Gastrocnemius medialis (tissue), 4 donors: ENCODE data around the gene KPNA3. TPM values are rescaled to one million over a fixed set of nuclear protein-coding genes. Genes with fewer than 3 reads are reported as not detected.

ENCODE experiments used
- ATAC-seq, 2 donors: fragments of 150-250 bp; one replicate each; pipeline ENCODE4 v1.9.1; 2016
- DNase-seq, 2 donors: peaks; one replicate each; pipeline ENCODE4 v3.0.0-alpha.2; 2019
- H3K27ac ChIP-seq, 4 donors: fragments of 200-600 bp; sonication (generic); 1 replicate in 1 of 4; 2 replicates in 3 of 4; pipeline ENCODE4 v1.5.1; 2016 to 2018; ENCODE audit warnings: mild to moderate bottlenecking in 2 of 4, moderate library complexity in 1 of 4
- H3K27me3 ChIP-seq, 3 donors: fragments of 200-600 bp; sonication (generic) in 2 of 3; 1 replicate in 1 of 3; 2 replicates in 2 of 3; pipeline versions ENCODE4 v1.5.1 to v1.6.0; 2016 to 2019; ENCODE audit warnings: mild to moderate bottlenecking in 1 of 3, moderate library complexity in 1 of 3
- H3K36me3 ChIP-seq, 2 donors: fragments of 200-600 bp; sonication (generic) in 1 of 2; one replicate each; pipeline ENCODE4 v1.5.1; 2017 to 2018
- H3K4me1 ChIP-seq, 2 donors: fragments of 200-600 bp; sonication (generic) in 1 of 2; one replicate each; pipeline ENCODE4 v1.5.1; 2016 to 2017; ENCODE audit warnings: mild to moderate bottlenecking in 2 of 2
- H3K4me3 ChIP-seq, 4 donors: fragments of 200-600 bp; sonication (generic) in 3 of 4; 1 replicate in 1 of 4; 2 replicates in 3 of 4; pipeline ENCODE4 v1.5.1; 2016 to 2019; ENCODE audit warnings: mild to moderate bottlenecking in 2 of 4
- H3K9me3 ChIP-seq, 3 donors: fragments of 200-600 bp; sonication (generic) in 2 of 3; 1 replicate in 1 of 3; 2 replicates in 2 of 3; pipeline ENCODE4 v1.5.1; 2016 to 2019
- CTCF ChIP-seq, 5 experiments: fragments of 450-650 bp in 3 of 5; fragments of 200-600 bp in 2 of 5; sonication (generic) in 2 of 5; IDR thresholded peaks in 4 of 5; conservative IDR thresholded peaks in 1 of 5; 1 replicate in 4 of 5; 2 replicates in 1 of 5; pipeline ENCODE4 v1.5.1; 2016 to 2019; ENCODE audit warnings: antibody characterized with exemption in 5 of 5, mild to moderate bottlenecking in 3 of 5, moderate library complexity in 3 of 5
- POLR2A ChIP-seq, 2 donors: fragments of 450-650 bp; IDR thresholded peaks; one replicate each; pipeline ENCODE4 v1.6.1; 2017; ENCODE audit warnings: antibody characterized with exemption in 2 of 2, mild to moderate bottlenecking in 2 of 2, moderate library complexity in 2 of 2
- in situ Hi-C, 4 donors: fragments of 200-750 bp; cut with MboI; loops; one replicate each; pipeline versions ENCODE4 v1.15.0 to v1.8.0; 2017; ENCODE audit warnings: low sequenced_read_pairs in 4 of 4
- intact Hi-C: fragments of 100-400 bp; cut with DNase I; formaldehyde crosslinking; loops from one replicate; pipeline ENCODE4 v1.15.1; 2023; ENCODE audit warnings: low total_unique reads
- total RNA-seq, 4 donors: library from RNA; depleted of rRNA; stranded (reverse); fragments of >200 nt; gene quantifications; one replicate each; pipeline versions ENCODE4 v1.1.0 to v1.2.3, GENCODE V29; 2016

The KPNA3 gene
- total RNA-seq, 4 donors from 2014 or later, result 73.3 to 154 (median 113) TPM

DNA sequence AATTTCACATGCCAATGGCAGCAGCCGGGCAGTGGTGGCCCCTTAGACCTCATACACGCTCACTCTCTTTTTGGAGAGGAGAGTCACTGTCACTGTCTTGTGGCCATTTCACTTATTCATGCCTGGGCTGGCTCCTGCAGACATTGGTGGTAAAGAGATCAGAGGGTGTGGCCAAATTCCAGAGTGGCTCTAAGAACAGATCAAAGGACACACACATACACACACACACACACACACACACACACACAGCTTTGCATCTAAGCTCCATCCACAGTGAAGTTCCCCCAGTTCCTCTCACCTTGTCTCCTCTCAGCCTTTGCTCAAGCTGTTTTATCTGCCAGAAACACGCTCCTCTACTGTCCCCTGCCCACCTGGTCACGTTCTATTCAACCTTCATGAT, 46.5 kb upstream of the KPNA3 start:
- intact Hi-C loops, result no loop called here
- H3K27ac ChIP-seq, result no peak overlapping the region
- H3K27me3 ChIP-seq, result no peaks in the 10 kb centered on the region
- H3K36me3 ChIP-seq, result no peaks in the 10 kb centered on the region
- TF ChIP-seq POLR2A (IDR thresholded peaks at IDR 0.05), result no peak
- TF ChIP-seq CTCF (IDR thresholded peaks at IDR 0.05 in 4 of 5, conservative IDR thresholded peaks at IDR 0.05 in 1 of 5), result no peak
- DNase-seq, result no peak
- H3K4me1 ChIP-seq, result no peaks in the 10 kb centered on the region
- no peak overlapping the region for H3K4me3 ChIP-seq
- H3K9me3 ChIP-seq, result no peaks in the 10 kb centered on the region
- no peak for ATAC-seq
- in situ Hi-C loops, result no loop called here

GRCh38 chr13:49836516-49836915, 44.0 kb upstream of the KPNA3 start:
- TF ChIP-seq CTCF (IDR thresholded peaks at IDR 0.05 in 4 of 5, conservative IDR thresholded peaks at IDR 0.05 in 1 of 5), result no peak
- ATAC-seq, result no peak
- Histone ChIP-seq H3K27ac (no peak overlapping the region), H3K9me3 (no peaks in the 10 kb centered on the region), H3K27me3 (no peaks in the 10 kb centered on the region), H3K4me1 (no peaks in the 10 kb centered on the region), H3K36me3 (no peaks in the 10 kb centered on the region), H3K4me3 (no peak overlapping the region)
- no peak for DNase-seq
- in situ Hi-C loops, result no loop called here
- intact Hi-C loops, result no loop called here

- Histone ChIP-seq H3K4me1 (no peaks in the 10 kb centered on the region), H3K4me3 (no peak overlapping the region), H3K9me3 (no peaks in the 10 kb centered on the region), H3K27ac (no peak overlapping the region), H3K27me3 (no peaks in the 10 kb centered on the region), H3K36me3 (no peaks in the 10 kb centered on the region)
- in situ Hi-C loops (no loop called here), intact Hi-C loops (no loop called here)
- TF ChIP-seq POLR2A (IDR thresholded peaks at IDR 0.05) (no peak), CTCF (IDR thresholded peaks at IDR 0.05 in 4 of 5, conservative IDR thresholded peaks at IDR 0.05 in 1 of 5) (no peak)
- no peak for ATAC-seq
- DNase-seq, result no peak
Observed at GRCh38 chr13:49833402-49833801, 40.9 kb upstream of the KPNA3 start.

DNA sequence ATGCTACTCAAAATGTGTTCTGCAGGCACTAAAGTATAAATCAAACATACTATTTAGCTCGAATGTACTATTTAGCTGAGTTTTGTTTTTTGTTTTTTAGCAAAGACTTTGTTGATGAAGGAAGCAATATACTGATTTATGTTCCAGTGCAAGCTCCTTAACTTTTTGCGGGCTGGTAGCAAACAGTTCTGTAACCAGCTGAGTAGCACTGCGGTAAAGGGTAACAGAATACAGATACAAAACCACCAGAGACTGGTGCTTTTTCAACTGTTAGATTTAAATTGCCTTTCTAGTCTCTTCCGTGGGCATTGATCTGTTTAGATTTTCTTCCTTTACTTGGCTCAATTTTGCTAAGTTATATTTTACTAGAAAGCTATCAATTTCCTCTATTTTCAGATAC, 39.0 kb upstream of the KPNA3 start:
- DNase-seq (no peak), ATAC-seq (no peak)
- H3K27ac ChIP-seq, result no peak overlapping the region
- no peaks in the 10 kb centered on the region for H3K36me3 ChIP-seq
- no peak for TF ChIP-seq POLR2A (IDR thresholded peaks at IDR 0.05)
- no peak for TF ChIP-seq CTCF (IDR thresholded peaks at IDR 0.05 in 4 of 5, conservative IDR thresholded peaks at IDR 0.05 in 1 of 5)
- H3K27me3 ChIP-seq, result no peaks in the 10 kb centered on the region
- intact Hi-C loops (no loop called here), in situ Hi-C loops (no loop called here)
- H3K4me3 ChIP-seq, result no peak overlapping the region
- no peaks in the 10 kb centered on the region for H3K4me1 ChIP-seq
- no peaks in the 10 kb centered on the region for H3K9me3 ChIP-seq

- H3K9me3 ChIP-seq, result no peaks in the 10 kb centered on the region
- no peak overlapping the region for H3K4me3 ChIP-seq
- TF ChIP-seq POLR2A (IDR thresholded peaks at IDR 0.05) (no peak), CTCF (IDR thresholded peaks at IDR 0.05 in 4 of 5, conservative IDR thresholded peaks at IDR 0.05 in 1 of 5) (no peak)
- H3K36me3 ChIP-seq, result no peaks in the 10 kb centered on the region
- DNase-seq (no peak), ATAC-seq (no peak)
- intact Hi-C loops (no loop called here), in situ Hi-C loops (no loop called here)
- H3K27me3 ChIP-seq, result no peaks in the 10 kb centered on the region
- no peaks in the 10 kb centered on the region for H3K4me1 ChIP-seq
- H3K27ac ChIP-seq, result no peak overlapping the region
Observed at GRCh38 chr13:49830721-49831120, 38.2 kb upstream of the KPNA3 start.
